DMS153 treated with DMSO at 0.1 percent for 48 hours (cell line): Measurements from ENCODE around the gene AP1S3.
"Not testable (repeated sequence)": the region's sequence is repeated elsewhere in the genome, so short reads cannot be mapped to it uniquely, and the experiment has no call there.

Experiments
- DNase-seq: peaks from one replicate; lab custom pipeline; 2025; ENCODE audit not compliant: unreplicated experiment; lab: John Stamatoyannopoulos, UW

AP1S3 gene

DNA sequence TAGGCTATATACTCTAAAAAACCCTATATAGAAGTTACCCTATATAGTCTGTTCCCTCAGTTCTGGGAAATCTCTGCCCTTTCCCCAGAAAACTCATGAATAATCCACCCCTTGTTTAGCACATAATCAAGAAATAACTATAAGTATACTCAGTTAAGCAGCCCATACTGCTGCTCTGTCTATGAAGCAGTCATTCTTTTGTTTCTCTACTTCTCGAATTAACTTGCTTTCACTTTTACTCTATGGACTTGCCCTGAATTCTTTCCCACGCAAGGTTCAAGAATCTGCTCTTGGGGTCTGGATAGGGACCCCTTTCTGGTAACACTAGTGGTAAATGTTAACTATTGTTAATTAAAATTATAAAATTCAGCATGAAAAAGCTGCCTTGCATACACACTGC is 17.4 kb upstream of the AP1S3 start:
- DNase-seq = no peak

DNA sequence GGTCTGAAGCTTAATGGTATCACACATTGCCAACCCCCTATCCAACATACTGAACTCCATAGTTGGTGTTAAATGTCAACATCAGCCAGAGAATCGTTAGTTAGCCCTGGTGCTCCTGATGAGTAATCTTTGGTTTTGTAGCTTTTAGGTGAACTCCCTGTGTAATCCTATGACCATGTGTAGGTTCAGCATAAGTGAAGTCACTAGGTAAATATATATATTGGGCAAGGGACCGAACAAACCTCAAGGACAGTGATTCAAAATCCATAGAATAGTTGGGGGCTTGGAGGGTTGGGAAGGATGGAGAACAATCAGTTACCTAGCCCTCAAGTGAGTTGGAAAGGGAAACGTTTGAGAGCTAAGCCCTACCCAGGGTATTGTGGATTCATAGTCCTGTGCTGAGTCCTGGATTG is 16.0 kb upstream of the AP1S3 start:
- no peak for DNase-seq

DNA sequence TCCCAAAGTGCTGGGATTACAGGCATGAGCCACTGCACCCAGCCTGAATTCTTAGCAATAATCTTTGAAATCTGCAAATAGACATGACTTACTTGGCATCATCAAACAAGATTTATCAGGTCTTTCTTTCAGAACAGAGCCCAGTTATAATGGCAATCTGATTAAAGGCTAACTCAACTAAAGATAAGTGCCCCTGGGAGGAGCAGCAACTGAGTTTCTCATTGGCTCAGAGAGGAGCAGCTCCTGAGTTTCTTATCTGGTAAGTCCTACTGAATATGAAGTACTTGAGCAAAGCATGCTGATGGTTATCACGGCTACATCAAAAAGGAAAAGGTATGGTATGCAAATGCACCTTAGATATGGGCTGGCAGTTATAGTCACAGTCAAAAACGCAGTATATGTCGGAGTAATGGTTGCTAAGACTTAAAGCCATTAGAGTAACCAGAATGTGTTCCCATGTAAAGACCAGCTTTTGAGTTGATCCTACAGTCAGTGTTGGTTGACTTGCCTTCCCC is 15.0 kb upstream of the AP1S3 start:
- no peak for DNase-seq

DNA sequence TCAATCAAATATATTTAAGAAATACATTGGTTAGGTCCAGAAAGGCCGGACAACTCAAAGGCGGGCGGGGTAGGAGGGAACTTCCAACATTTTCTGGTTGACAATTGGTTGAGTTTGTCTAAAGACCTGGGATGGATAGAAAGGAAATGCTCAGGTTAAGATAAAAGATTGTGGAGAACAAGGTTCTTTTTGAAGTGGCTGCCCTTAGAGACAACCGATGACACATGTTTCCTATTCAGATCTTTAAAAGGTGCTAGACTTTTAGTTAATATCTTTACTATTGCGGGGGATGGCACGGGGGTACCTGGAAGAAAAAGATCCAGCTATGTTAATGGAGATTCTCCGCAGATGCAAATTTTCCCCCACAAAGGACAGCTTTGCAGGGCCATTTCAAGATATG is 10.0 kb upstream of the AP1S3 start:
- DNase-seq = no peak

DNA sequence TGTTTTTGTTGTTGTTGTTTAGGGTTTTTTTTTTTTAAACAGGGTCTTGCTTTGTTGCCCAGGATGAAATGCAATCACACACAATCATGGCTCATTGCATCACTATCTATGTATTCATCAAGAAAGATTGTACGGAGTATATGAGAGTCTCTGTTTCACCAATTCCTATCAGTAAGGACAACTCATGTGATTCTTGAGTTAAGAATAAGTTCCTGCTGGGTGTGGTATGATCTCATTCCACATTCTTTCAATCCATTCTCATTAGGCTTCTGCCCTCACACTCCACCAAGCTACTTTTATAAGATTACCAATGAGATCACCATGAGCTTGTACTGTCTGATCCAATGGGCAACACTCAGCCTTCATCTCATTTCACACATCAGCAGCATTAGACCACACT is 9.1 kb upstream of the AP1S3 start:
- no peak for DNase-seq

DNA sequence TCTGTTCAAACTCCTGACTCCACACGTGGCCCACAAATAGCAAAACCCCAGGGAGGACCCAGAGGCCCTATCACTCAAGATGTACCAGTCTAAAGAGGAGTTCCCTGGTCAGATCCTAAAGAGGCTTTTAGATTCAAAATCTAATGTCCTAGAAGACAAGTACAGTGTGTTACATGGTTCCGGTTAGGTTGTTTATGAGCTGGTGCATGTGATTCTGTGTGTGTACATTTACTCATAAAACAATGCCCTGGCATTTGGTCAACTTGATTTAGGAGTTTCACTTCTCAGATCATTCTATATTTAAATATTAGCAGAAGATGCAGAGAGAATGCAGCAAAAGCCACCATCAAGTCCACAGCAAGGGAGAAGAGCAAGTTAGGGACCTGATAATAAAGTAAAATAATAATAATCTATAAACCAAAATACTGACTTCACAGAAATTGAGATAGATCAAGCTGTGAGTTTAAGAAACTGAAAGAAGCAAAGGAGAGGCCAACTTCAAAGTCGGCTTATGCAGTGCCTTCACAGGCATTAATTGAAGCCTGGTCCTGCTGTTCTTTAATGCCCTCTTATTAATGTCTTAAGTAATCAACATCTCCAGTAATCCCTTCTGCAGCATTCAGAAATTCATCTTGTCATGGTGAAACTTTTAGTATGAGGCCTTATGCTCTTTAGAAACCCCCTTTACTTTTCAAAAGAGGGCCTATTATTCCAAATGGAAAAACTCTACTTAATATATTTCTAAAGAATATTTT is 4.2 kb upstream of the AP1S3 start:
- no peak for DNase-seq

DNA sequence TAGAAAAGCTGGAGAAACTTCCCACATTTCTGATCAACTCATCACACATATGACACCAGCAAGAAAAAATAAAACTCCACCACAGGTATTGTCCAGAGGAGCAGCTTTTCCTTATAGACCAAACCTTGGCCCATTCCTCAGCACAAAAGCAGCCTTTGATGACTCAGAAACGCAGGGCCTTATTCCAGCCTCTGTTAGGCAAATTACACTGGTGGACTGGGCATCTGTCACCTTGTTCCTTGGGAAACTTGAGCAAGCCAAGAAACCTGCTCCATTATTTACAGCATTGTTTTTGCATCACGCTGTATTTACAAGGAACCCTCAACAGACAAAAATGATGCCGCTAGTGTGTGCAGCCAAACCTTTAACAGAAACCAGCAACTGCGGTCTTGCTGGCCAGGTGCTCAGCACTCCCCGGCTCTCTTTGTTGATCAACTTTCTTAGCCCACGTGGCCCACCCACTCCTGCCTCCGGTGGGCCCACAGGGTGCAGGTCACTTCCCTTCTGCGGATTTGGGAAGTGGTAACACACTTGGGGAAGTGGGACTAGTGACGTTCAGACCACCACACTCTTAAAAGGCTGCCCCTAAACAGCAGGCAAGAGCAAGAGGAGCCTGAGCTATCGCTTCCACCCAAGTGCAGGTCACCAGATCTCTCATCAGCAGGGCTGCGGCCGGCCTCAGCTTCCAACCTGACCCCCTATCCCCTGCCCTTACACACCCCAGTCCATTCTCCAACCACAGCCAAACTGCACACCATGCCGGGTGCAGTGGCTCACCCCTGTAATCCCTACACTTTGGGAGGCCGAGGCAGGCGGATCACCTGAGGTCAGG is 1.5 kb downstream of the AP1S3 start:
- no peak for DNase-seq

DNA sequence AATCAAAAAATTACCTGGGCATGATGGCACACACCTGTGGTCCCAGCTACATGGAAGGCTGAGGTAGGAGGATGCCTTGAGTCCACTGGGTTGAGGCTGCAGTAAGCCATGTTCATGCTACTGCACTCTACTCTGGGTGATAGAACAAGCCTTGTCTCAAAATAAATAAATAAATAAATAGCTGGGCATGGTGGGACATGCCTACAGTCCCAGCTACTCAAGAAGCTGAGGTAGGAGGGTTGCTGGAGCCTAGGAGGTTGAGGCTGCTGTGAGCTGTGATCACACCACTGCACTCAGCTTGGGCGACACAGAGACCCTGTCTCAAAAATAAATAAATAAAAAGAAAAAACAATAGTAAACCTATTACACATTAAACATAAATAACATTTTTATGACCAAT is 3.0 kb downstream of the AP1S3 start:
- DNase-seq = no peak

DNA sequence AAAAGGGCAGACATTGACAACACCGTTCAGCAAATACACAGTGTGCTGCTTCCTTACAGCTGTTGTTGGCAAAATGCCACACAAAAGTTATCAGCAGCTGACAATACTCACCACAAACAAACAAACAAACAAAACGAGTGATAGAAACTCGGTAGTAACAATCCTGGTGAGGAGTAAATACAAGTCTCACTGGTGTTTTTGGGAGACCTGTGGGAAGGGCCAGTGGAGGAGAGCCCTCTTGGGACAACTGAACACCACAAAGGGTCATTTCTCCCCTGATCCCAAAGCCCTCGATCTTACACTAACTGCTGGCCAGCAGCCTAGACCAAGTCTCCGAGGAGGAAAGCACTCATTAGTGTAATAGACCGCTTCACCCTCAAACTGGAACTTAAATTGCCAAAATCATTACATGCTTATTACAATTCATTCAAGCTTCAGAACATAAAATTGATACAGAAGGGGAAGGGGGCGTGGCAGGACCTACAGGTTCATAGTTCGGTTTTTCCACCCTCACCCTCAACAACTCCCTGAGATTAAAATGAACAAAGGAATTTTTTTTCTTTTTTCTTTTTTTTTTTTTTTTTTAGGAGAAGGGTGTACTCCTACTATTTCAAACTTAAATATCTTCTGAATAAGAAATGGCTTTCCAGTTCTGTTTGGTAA is 5.0 kb downstream of the AP1S3 start:
- no peak for DNase-seq

DNA sequence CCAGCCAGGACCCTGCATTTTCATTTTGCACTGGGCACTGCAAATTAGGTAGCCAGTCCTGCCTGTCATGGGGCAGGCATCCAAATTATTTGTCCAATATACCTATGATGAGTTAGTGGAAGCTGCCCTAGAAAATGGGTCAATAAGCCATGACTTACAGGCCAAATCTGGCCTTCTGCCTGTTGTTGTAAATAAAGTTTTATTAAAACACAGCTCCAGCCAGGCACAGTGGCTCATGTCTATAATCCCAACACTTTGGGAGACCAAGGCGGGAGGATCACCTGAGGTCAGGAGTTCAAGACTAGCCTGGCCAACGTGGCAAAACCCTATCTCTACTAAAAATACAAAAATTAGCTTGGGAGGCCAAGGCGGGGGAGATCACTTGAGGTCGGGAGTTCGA is 8.3 kb downstream of the AP1S3 start:
- no peak for DNase-seq

DNA sequence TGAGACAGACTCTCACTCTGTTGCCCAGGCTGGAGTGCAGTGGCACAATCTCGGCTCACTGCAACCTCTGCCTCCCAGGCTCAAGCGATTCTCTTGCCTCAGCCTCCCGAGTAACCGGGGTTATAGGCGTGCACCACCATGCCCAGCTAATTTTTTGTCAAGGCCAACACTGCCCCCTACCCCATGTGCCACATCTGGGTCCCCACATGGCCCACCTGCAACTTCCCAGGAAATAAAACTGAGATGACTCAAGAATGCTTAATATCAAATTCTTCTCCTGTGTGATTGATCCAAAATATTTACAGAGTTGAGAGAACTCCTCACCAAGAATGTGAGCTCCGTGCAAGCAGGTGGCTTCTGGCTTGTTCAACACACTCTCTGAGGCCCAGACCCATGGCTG is 9.1 kb downstream of the AP1S3 start:
- no peak for DNase-seq

DNA sequence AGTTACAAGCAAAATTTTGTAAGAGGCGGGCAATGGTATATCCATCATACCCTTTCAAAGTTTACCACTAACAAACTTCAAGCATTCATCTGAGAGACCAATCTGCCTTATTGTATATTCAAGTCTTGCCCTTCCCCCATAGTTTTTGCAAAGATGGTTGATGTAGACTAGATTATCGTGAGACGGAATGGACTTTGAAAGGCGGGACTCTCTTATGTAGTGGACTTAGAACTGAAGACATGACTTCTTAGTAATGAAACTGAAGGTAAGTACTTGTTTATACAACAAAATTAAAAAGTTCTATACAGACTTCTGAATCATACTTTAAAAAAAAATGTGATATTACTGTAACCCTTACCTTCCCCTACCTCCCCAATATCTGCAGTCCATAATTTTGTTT is 10.4 kb downstream of the AP1S3 start:
- no peak for DNase-seq

DNA sequence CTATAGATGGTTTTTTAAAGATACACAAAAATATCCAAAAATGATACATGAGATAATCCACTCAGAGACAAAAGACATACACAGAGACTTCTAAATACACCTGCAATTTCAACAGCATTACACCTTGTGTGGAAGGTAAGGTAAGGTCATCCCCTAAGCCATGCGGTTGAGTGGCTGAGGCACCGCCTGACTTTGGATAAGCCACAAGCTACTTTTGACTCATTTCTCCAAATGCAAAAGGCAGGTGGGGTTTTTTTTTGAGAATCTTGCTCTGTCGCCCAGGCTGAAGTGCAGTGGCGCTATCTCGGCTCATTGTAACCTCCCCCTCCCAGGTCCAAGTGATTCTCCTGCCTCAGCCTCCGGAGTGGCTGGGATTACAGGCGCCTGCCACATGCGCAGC is 13.1 kb downstream of the AP1S3 start:
- no peak for DNase-seq

DNA sequence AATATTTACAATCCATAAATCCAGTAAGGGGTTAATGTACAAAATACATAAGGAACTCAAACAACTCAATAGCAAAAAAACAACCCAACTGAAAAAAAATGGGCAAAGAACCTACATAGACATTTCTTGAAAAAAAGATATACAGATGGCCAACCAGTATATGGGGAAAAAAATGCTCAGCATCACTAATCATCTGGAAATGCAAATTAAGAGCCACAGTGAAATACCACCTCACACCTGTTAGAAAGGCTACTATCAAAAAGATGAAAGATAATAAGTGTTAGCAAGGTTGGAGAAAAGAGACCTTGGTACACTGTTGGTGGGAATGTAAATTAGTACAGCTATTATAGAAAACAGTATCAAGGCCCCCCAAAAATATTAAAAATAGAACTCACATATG is 14.6 kb downstream of the AP1S3 start:
- DNase-seq = no peak

DNA sequence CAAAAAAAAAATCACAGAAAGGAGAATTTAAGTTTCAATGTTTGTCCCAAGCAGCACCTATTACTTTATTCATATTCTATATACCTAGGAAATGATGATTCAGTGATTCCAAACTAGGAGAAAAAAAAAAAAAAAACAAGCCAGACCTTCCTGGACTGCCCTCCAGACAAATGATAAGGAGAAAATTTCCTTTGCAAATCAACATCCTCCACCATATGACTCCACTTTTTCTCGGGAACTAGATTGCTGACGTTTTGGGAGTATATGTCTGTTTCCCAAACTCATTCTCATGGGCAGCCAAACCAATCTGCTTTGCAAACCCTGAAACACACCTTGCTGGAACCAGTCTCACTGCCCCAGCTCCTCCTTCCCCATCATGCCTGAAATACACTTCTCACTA is 16.8 kb downstream of the AP1S3 start:
- DNase-seq = no peak

DNA sequence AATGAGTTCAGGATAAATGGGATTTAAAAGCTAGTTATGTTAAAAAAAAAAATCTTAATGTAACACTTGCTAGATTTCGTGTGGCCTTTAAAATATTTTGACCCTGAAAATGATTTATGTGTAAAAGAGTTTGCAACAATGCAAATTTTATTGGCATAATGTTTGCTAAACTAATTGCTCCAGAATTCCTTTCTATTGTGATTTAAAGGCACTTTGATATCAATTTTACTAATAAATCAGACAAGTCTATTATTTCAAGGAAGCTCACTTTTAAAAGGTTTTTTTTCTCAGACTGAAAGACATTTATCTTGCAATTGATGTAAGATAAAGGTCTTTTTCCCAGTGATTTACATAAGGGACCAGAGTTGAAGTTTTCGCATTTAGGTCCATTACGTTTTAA is 17.5 kb downstream of the AP1S3 start:
- no peak for DNase-seq

DNA sequence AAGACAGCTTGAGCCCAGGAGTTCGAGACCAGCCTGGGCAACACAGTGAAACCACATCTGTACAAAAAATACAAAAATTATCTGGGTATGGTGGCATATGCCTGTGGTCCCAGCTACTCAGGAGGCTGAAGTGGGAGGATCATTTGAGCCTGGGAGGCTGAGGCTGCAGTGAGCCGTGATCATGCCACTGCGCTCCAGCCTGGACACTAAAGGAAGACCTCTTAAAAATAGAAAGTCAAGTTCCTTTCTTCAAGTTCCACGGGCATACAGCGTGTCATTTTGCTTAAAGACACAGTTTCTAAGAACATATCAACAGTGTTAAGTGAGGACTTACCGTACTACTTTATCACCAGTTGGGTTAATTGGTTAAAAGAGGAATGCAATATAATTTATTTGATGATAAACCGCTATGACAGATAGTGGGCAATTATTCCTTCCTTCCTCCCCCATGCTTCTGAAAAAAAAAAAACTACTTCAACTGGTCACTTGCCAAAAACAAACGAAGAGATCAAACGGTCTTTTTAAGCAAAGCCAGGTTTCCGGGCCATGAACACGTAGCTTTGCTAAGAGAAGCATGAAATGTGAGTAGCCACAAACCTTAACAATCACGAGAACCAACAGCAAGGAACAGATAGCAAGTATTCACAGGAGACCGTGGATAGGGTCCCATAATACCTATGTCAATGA is 21.4 kb downstream of the AP1S3 start:
- DNase-seq = no peak

DNA sequence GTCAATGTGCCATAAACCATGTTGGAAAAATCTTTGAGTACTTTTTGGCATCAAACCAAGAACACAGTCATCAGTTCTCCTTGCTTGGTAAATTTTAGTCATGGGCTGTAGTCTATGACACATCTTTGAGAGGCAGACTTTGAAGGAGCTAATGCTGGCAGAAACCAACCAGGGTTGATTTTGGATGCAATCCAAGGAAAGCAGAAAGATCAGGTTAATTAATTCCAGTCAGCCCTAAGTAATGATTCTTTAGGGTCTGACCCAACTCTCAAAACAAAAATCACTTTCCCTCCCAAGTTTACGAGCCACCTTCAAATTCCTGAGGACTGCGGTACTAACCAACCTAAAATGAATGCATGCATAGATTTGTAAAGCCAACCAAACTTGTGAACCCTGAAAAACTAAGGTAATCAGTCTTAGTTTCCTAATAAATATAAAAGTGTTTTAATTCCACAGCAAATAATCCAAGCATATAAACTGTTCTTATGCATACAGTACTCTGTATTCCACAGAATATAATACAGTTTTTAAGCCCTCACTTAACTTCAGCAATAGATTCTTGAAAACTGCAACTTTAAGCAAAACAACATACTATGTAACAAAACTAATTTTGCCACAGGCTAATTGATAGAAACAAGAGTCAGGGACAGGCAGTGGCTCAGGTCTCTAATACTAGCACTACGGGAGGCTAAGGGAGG is 22.0 kb downstream of the AP1S3 start:
- no peak for DNase-seq

DNA sequence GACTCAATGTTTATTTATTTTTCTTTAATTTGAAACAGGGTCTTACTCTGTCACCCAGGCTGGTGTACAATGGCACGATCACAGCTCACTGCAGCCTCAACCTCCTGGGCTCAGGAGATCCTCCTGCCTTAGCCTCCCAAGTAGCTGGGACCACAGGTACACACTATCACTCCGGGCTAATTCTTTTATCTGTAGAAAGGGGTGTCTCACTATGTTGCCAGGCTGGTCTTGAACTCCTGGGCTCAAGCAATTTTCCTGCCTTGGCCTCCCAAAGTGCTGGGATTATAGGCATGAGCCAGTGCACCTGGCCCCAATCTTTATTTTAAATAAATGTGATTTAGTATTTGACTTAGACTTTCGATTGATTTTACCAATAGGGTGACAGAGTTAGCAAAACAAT is 22.6 kb downstream of the AP1S3 start:
- not testable (repeated sequence) for DNase-seq

DNA sequence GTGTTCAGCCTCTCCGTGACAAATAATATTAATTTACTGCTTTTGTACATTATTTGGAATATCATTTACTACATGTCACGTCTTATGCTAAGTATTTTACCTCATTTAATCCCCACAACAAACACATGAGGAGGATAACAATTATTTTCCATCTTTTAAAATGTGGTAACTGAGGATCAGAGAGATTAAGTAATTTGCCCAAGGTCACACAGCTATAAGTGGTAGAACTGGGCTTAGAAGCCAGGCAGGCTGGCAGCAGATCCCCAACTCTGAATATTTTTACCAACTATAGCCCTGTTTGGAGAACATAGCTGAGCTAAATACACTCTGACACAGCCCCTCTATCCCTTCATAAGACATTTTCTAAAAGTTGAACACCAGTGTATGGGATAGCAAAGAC is 24.1 kb downstream of the AP1S3 start:
- DNase-seq = no peak

DNA sequence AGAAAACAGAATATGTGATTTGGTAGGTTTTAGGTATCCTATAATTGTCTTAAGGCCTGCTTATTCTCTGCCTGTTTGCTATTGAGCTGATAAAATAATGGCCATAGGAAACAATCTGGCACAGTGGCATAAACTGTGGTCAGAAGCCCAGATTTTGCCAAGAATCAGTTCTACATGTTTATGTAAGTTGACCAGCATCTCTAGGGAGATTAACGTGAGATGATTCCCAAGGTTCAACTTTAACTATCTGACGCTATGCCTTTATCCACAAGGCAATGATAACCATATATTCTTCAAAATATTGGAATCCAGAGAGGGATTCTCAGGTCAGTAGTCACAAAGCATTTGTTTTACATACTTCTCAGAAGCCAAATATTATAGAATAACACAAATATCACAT is 25.6 kb downstream of the AP1S3 start:
- DNase-seq = no peak
